Activated T-cell treated with anti-CD3 and anti-CD28 coated beads for 24 hours (primary cell): ENCODE results near the gene RPUSD4.

Source experiments
- DNase-seq: peaks from one replicate; pipeline ENCODE4 v3.0.0-alpha.2; 2020; ENCODE audit warnings: low read depth

RPUSD4 gene

GRCh38 chr11:126212089-126212660 is 725 bp upstream of the RPUSD4 start:
- DNase-seq = no peak

GRCh38 chr11:126210871-126211235 is 597 bp downstream of the RPUSD4 start:
- DNase-seq = no peak

GRCh38 chr11:126207896-126208295 is 3.6 kb downstream of the RPUSD4 start:
- DNase-seq = no peak

- no peak for DNase-seq
Measured at GRCh38 chr11:126205359-126205758, 6.1 kb downstream of the RPUSD4 start.

GRCh38 chr11:126202646-126203359 is 8.6 kb downstream of the RPUSD4 start:
- DNase-seq = no peak

GRCh38 chr11:126198648-126199047 is 12.8 kb downstream of the RPUSD4 start:
- no peak for DNase-seq

- DNase-seq = no peak
Measured at GRCh38 chr11:126197277-126197939, 14.0 kb downstream of the RPUSD4 start.

GRCh38 chr11:126195119-126195518 is 16.3 kb downstream of the RPUSD4 start:
- no peak for DNase-seq

- DNase-seq = peak; percentile 4
Measured at GRCh38 chr11:126194121-126194543, 17.3 kb downstream of the RPUSD4 start.

GRCh38 chr11:126193038-126193478 is 18.4 kb downstream of the RPUSD4 start:
- DNase-seq = no peak

GRCh38 chr11:126192361-126192760 is 19.1 kb downstream of the RPUSD4 start:
- no peak for DNase-seq

- no peak for DNase-seq
Measured at GRCh38 chr11:126191379-126192073, 19.9 kb downstream of the RPUSD4 start.

GRCh38 chr11:126190792-126191191 is 20.7 kb downstream of the RPUSD4 start:
- DNase-seq = no peak

GRCh38 chr11:126189109-126189929 is 22.1 kb downstream of the RPUSD4 start:
- no peak for DNase-seq

- no peak for DNase-seq
Measured at GRCh38 chr11:126188332-126189108, 22.9 kb downstream of the RPUSD4 start.

- DNase-seq = no peak
Measured at GRCh38 chr11:126186708-126187529, 24.5 kb downstream of the RPUSD4 start.

- no peak for DNase-seq
Measured at GRCh38 chr11:126186025-126186698, 25.3 kb downstream of the RPUSD4 start.

- DNase-seq = no peak
Measured at GRCh38 chr11:126185259-126186024, 26.0 kb downstream of the RPUSD4 start.
